HepG2 (cell line): Measurements from ENCODE around the gene FBF1. TPM values are rescaled to one million over a fixed set of nuclear protein-coding genes. Genes with fewer than 3 reads are reported as not detected.
A peak's percentile ranks its signal among the peaks of the same experiment; 100 is the strongest.

Experiments
- ELF4 ChIP-seq: sonication (generic); formaldehyde crosslinking; IDR thresholded peaks from 2 replicates; pipeline ENCODE4 v1.5.0; 2020; ENCODE audit warnings: missing genetic modification reagents, mild to moderate bottlenecking, moderate library complexity, borderline replicate concordance
- GABPA ChIP-seq, 2 experiments: IDR thresholded peaks; 2 replicates each; pipeline ENCODE4 v1.6.1; 2011 to 2016; ENCODE audit warnings: low read depth in 2 of 2, low read length in 1 of 2, missing biosample characterization in 1 of 2, missing genetic modification characterization in 1 of 2
- GABPB1 ChIP-seq: IDR thresholded peaks from 2 replicates; pipeline ENCODE4 v1.6.1; 2016; ENCODE audit warnings: mild to moderate bottlenecking, missing genetic modification reagents, moderate library complexity, missing compliant biosample characterization
- GRHL1 ChIP-seq: sonication (generic); formaldehyde crosslinking; conservative IDR thresholded peaks from 2 replicates; pipeline ENCODE4 v1.8.0; 2022; ENCODE audit warnings: missing genetic modification reagents
- IRF9 ChIP-seq: sonication (generic); formaldehyde crosslinking; IDR thresholded peaks from 2 replicates; pipeline ENCODE4 v1.8.0; 2022; ENCODE audit warnings: missing genetic modification reagents, mild to moderate bottlenecking, borderline replicate concordance
- KDM6A ChIP-seq: IDR thresholded peaks from 2 replicates; pipeline ENCODE4 v1.6.1; 2016; ENCODE audit warnings: low read depth
- NR1H2 ChIP-seq: sonication (generic); formaldehyde crosslinking; IDR thresholded peaks from 2 replicates; pipeline ENCODE4 v1.8.1; 2022; ENCODE audit warnings: low read depth, missing genetic modification reagents, borderline replicate concordance
- PCBP1 ChIP-seq: fragments of 200-400 bp; formaldehyde crosslinking; IDR thresholded peaks from 2 replicates; pipeline ENCODE4 v1.6.1; 2017; ENCODE audit warnings: mild to moderate bottlenecking, low read depth, low read length, borderline replicate concordance
- RFX5 ChIP-seq: IDR thresholded peaks from 2 replicates; pipeline ENCODE4 v1.6.1; 2011; ENCODE audit warnings: low read depth, low read length, improper control_type of control experiment
- RNF2 ChIP-seq: fragments of 450-650 bp; conservative IDR thresholded peaks from 2 replicates; pipeline ENCODE4 v1.6.1; 2016; ENCODE audit warnings: low read depth
- SNAPC5 ChIP-seq: sonication (generic); formaldehyde crosslinking; IDR thresholded peaks from 2 replicates; pipeline ENCODE4 v1.8.1; 2023; ENCODE audit warnings: mild to moderate bottlenecking, missing genetic modification reagents, borderline replicate concordance
- STAG1 ChIP-seq: sonication (generic); formaldehyde crosslinking; IDR thresholded peaks from 2 replicates; pipeline ENCODE4 v1.4.0; 2020; ENCODE audit warnings: missing genetic modification reagents
- ZBTB1 ChIP-seq: sonication (generic); formaldehyde crosslinking; IDR thresholded peaks from 2 replicates; pipeline ENCODE4 v1.4.0; 2020; ENCODE audit warnings: missing genetic modification reagents, borderline replicate concordance
- ZBTB10 ChIP-seq: sonication (generic); formaldehyde crosslinking; IDR thresholded peaks from 2 replicates; pipeline ENCODE4 v1.4.0; 2020; ENCODE audit warnings: missing genetic modification reagents, borderline replicate concordance
- ZBTB20 ChIP-seq: sonication (generic); formaldehyde crosslinking; IDR thresholded peaks from 2 replicates; pipeline ENCODE4 v1.8.1; 2023; ENCODE audit warnings: missing genetic modification reagents, low read depth, mild to moderate bottlenecking, borderline replicate concordance
- ZFP1 ChIP-seq: IDR thresholded peaks from 2 replicates; pipeline ENCODE4 v1.6.1; 2016
- ZNF124 ChIP-seq: sonication (generic); formaldehyde crosslinking; IDR thresholded peaks from 2 replicates; pipeline ENCODE4 v1.4.0; 2020; ENCODE audit warnings: missing genetic modification reagents
- ZNF230 ChIP-seq: sonication (generic); formaldehyde crosslinking; IDR thresholded peaks from 2 replicates; pipeline ENCODE4 v1.4.0; 2020; ENCODE audit warnings: mild to moderate bottlenecking, missing genetic modification reagents
- ZNF232 ChIP-seq: sonication (generic); formaldehyde crosslinking; IDR thresholded peaks from 2 replicates; pipeline ENCODE4 v1.4.0; 2020; ENCODE audit warnings: missing genetic modification reagents, borderline replicate concordance
- ZNF30 ChIP-seq: sonication (generic); formaldehyde crosslinking; IDR thresholded peaks from 2 replicates; pipeline ENCODE4 v1.5.0; 2020; ENCODE audit warnings: mild to moderate bottlenecking, missing genetic modification reagents
- ZNF510 ChIP-seq: sonication (generic); formaldehyde crosslinking; IDR thresholded peaks from 2 replicates; pipeline ENCODE4 v1.4.0; 2020; ENCODE audit warnings: low read depth, mild to moderate bottlenecking, missing genetic modification reagents
- ZNF563 ChIP-seq: sonication (generic); formaldehyde crosslinking; IDR thresholded peaks from 2 replicates; pipeline ENCODE4 v1.8.0; 2022; ENCODE audit warnings: mild to moderate bottlenecking, moderate library complexity, missing genetic modification reagents
- ZNF569 ChIP-seq: sonication (generic); formaldehyde crosslinking; IDR thresholded peaks from 2 replicates; pipeline ENCODE4 v1.5.0; 2020; ENCODE audit warnings: mild to moderate bottlenecking, missing genetic modification reagents, moderate library complexity, borderline replicate concordance
- ZNF761 ChIP-seq: sonication (generic); formaldehyde crosslinking; conservative IDR thresholded peaks from 2 replicates; pipeline ENCODE4 v1.4.0; 2020; ENCODE audit warnings: mild to moderate bottlenecking, missing genetic modification reagents
- polyA plus RNA-seq, 8 experiments: library from polyadenylated mRNA; depleted of rRNA in 3 of 8; stranded (reverse) in 7 of 8; unstranded in 1 of 8; fragments of >200 nt; fragmentation: Illumina TruSeq in 4 of 8; extraction: Trizol in 4 of 8; gene quantifications; 2 replicates each; pipeline versions ENCODE4 v1.2.1 to v1.2.3, GENCODE V29; 2011 to 2016; ENCODE audit warnings: low read depth in 4 of 8, missing spikeins in 1 of 8, mixed read lengths in 1 of 8; ENCODE audit not compliant: insufficient read depth in 1 of 8
- total RNA-seq, 5 experiments: library from RNA; depleted of rRNA; stranded (reverse); fragments of >200 nt; fragmentation: Illumina TruSeq; extraction: Trizol; gene quantifications; 2 replicates each; pipeline ENCODE4 v1.2.3, GENCODE V29; 2016; ENCODE audit warnings: low read depth in 1 of 5

Gene FBF1
- total and polyA plus RNA-seq, 2 of the 13 experiments (the other 11 are each of a cell fraction or from before 2014, with no cell fraction given) = 2.4 to 8.1 TPM

- TF ChIP-seq ZBTB1 (peak; percentile 45; the same call in 1 of the 2 replicates), GABPB1 (CRISPR knock-in tag) (peak; percentile 95), ZFP1 (CRISPR knock-in tag) (0 out of 2 replicates have a peak, but pooled peaks have one; percentile 84), RNF2 (peak; percentile 79), IRF9 (CRISPR knock-in tag) (peak; percentile 94), ZNF232 (CRISPR knock-in tag) (peak; percentile 66; the same call in 1 of the 2 replicates), ZBTB10 (CRISPR knock-in tag) (peak; percentile 66; the same call in 1 of the 2 replicates), NR1H2 (CRISPR knock-in tag) (no peak), ZNF761 (CRISPR knock-in tag) (peak; percentile 92; the same call in 1 of the 2 replicates), KDM6A (no peak), ZNF510 (CRISPR knock-in tag) (no peak), ZNF30 (no peak), PCBP1 (no peak; the same call in 1 of the 2 replicates), SNAPC5 (CRISPR knock-in tag) (peak; percentile 89; the same call in 1 of the 2 replicates), ZNF569 (CRISPR knock-in tag) (no peak; the same call in 1 of the 2 replicates), ZNF563 (CRISPR knock-in tag) (peak; percentile 85; the same call in 1 of the 2 replicates), ELF4 (CRISPR knock-in tag) (peak; percentile 59; the same call in 1 of the 2 replicates), STAG1 (peak; percentile 100), GABPA (IDR thresholded peaks at IDR 0.05; ENCODE audit: low read depth, low read length) (peak; percentile 55; the same call in 1 of the 2 replicates), GABPA (CRISPR knock-in tag; IDR thresholded peaks at IDR 0.05; ENCODE audit: low read depth) (peak; percentile 81), RFX5 (peak; percentile 49; the same call in 1 of the 2 replicates), ZNF230 (CRISPR knock-in tag) (peak; percentile 72; the same call in 1 of the 2 replicates), GRHL1 (CRISPR knock-in tag) (no peak), ZNF124 (CRISPR knock-in tag) (peak; percentile 98), ZBTB20 (CRISPR knock-in tag) (peak; percentile 82; the same call in 1 of the 2 replicates)
Observed at GRCh38 chr17:75904749-75905521, 35.9 kb downstream of the FBF1 start, which contains the start of gene MRPL38 (continued).
